ENCODE results near the gene UROC1.

UROC1 gene

DNA sequence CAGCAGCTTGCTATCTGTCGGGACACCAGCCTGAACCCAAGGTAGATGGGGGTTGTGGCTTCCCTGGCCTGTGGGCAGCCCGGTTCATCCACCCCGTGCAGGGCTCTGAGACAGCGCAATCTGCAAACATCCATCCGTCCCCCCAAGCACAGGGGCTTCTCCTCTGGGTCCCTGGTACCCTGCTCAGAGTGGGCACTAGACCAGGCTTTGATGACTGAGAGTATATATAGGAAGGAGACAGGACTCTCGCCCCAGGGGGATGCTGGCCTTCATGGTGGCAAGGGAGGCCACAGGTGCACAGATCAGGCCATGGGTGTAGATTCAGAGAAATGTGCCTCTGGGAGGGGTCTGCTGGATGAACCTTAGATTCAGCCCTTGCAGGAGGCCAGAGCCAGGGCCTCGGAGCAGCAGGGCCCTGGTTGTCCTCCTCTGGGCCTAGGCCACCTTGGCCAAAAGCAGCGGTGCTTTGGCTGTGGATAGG is 82.6 kb downstream of the UROC1 start:
- Mint-ChIP-seq H3K9me3 (no peaks in the 10 kb centered on the region), H3K36me3 (peaks cover 19% of the 10 kb centered on the region), H3K4me3 (no peak overlapping the region), H3K27ac (no peak overlapping the region), H3K4me1 (no peaks in the 10 kb centered on the region), H3K27me3 (no peaks in the 10 kb centered on the region)

GRCh38 chr3:126434264-126434590 is 83.3 kb downstream of the UROC1 start:
- H3K9me3 Mint-ChIP-seq: no peaks in the 10 kb centered on the region
- H3K27me3 Mint-ChIP-seq: no peaks in the 10 kb centered on the region
- H3K4me1 Mint-ChIP-seq: no peaks in the 10 kb centered on the region
- no peak overlapping the region for H3K4me3 Mint-ChIP-seq
- no peak overlapping the region for H3K27ac Mint-ChIP-seq
- H3K36me3 Mint-ChIP-seq: peaks cover 19% of the 10 kb centered on the region

DNA sequence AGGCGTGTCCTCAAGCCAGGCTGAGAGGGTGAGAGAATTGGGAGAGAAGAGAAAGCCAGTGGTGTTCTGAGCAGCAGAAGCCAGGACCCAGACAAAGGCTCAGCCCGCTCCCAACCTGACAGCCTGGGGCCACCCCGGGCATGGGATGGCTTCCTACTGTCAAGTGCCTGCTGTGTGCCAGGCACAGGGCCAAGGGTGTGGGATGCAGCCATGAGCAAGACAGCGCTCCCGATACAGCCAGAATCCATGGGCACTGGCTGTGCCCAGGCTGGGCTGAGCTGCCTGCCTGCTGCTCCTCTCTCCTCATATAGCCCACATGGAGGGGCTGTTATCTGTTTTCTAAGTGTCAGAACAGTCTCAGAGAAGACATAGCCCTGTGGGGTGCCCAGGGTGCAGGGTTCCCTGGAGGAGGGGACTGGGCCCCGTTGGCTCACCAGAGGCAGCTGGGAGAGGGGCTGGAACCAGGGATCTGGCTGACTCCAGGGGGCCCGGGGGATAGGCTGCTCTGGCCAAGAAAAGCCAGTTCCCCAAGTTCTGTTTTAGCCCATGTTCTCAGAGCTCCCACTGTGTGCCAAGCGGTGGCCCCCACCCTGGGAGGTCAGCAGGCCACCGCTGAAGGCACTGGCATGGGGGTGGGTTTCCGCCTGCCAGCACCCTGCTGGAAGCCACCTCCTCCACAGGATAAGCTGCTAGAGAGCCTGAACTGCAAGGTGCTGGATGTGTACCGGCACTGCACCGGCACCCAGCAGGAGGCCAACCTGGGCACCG is 83.9 kb downstream of the UROC1 start:
- Mint-ChIP-seq H3K4me1 (no peaks in the 10 kb centered on the region), H3K9me3 (no peaks in the 10 kb centered on the region), H3K4me3 (no peak overlapping the region), H3K27me3 (no peaks in the 10 kb centered on the region), H3K27ac (no peak overlapping the region), H3K36me3 (peaks cover 19% of the 10 kb centered on the region)

DNA sequence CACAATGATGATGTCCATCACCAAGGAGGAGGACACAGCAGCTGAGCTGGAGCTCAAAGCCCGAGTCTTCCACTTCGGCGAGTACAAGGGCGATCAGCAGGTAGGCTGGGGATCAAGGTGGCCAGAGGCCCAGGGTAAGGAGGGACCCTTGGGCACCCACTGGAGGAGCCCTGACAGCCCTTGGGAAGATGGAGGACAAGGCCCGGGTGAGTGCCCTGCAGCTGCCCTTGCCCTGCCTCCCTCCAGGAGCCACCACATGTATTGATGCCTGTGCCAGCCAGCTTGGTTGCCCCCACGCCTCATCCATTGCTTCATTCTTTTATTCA is 84.5 kb downstream of the UROC1 start:
- Mint-ChIP-seq H3K9me3 (no peaks in the 10 kb centered on the region), H3K4me3 (no peak overlapping the region), H3K4me1 (no peaks in the 10 kb centered on the region), H3K36me3 (peaks cover 19% of the 10 kb centered on the region), H3K27me3 (no peaks in the 10 kb centered on the region), H3K27ac (no peak overlapping the region)

DNA sequence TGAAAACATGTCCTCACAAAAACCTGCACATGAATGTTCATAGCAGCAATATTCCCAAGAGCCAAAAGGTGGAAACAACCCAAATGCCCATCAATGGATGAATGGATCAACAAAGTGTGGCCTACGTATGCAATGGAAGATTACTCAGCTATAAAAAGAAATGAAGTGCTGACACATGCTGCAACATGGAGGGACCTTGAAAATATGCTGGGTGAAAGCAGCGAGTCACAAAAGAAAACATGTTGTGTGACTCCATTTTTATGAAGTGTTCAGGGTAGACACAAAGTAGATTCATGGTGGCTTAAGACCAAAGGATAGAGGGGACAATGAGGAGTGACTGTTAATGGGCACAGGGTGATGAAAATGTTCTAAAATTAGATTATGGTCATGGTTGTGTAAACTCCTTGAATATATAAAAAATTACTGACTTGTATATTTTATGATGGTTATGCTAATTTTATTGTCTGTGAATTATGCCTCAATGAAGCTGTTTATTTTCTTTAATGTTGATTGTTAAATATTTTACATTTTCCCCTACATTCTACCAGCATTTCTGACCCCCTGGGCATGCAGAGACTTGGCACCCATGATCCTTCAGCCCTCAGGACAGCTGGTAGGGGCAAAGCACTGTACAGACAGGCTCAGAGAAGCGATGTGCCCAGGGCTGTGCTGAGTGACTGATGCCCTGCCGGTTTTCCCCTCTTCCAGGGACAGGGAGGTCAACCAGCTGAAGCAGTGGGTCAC is 85.0 kb downstream of the UROC1 start:
- Mint-ChIP-seq H3K27me3 (no peaks in the 10 kb centered on the region), H3K36me3 (peaks cover 19% of the 10 kb centered on the region), H3K4me1 (no peaks in the 10 kb centered on the region), H3K27ac (peak overlapping the region; percentile 31), H3K9me3 (no peaks in the 10 kb centered on the region), H3K4me3 (no peak overlapping the region)
